ENCODE data around the gene DNAJC5. TPM values are rescaled to one million over a fixed set of nuclear protein-coding genes. Genes with fewer than 3 reads are reported as not detected.
"Not testable (repeated sequence)": the region's sequence is repeated elsewhere in the genome, so short reads cannot be mapped to it uniquely, and the experiment has no call there.

Gene DNAJC5
- total RNA-seq, 2 experiments from 2014 or later = 32.2 to 32.5 TPM

DNA sequence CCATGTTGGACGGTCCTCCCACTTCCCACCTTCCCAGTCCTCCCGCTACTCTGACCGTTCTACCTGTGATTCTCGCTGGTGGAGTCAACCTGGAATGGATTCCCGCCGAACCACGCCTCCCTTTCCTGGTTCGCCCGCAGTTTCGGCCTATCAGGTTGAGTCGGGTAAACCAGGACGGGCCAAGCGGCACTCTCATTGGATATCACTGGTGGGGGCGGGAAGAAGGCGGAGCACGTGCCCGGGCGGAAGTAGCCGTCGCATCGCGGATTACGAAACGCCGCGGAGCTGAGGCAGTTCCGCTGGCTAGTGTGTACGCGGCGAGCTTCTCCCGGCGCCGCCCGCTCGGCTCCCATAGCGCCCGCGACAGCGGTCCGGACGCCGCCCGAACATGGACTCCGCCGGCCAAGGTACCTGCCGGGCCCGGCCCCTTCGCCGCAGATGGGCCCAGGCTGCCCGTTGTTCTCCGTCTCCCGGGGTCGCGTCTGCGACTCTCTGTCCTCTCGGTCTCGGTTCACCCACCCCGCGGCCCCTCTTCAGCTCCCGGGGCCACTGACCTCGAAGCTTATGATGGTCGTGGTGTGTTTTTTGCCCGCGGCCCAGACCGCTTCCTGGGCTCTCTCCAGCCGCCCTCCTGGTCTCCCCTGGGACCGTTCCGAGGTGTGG is 29.8 kb upstream of the DNAJC5 start, which contains the start of gene TPD52L2:
TSS of gene TPD52L2 (plus strand) at position 293 of the 663 bp plus-strand sequence. CDS start at position 389, 96 bp downstream.
- ChIA-PET CTCF (interaction anchor here (0.6 to 4.1 kb wide), 24 partner anchors 10 to 421 kb away, joined by 3 to 28 read pairs (median 4); partner anchors contain the start of genes ARFRP1, PRPF6, PTK6 and SAMD10), POLR2A (interaction anchor here (1.0 to 5.0 kb wide), 11 partner anchors 10 to 328 kb away, joined by 3 to 25 read pairs (median 4); partner anchors contain the start of genes DNAJC5, LIME1, PTK6 and RGS19)
- DNase-seq (peak; percentile 99), ATAC-seq (peak; percentile 85)
- intact Hi-C loops (cut with micrococcal nuclease) = loop anchor here (10.0 kb wide), 1 partner anchor 160 kb away; the partner anchor contains the start of genes ARFRP1 and ZGPAT
- peaks cover 19% of the 10 kb centered on the region for H3K4me1 Mint-ChIP-seq (ENCODE audit: low read depth)
- H3K27ac Mint-ChIP-seq = peak within 1 kb of the TSS; percentile 99
- peak within 1 kb of the TSS; percentile 98 for H3K4me3 Mint-ChIP-seq
- H3K9me3 Mint-ChIP-seq = no peaks in the 10 kb centered on the region
- no peaks in the 10 kb centered on the region for H3K27me3 Mint-ChIP-seq
- peaks cover 28% of the 10 kb centered on the region for H3K36me3 Mint-ChIP-seq (ENCODE audit: low read depth)
- TF ChIP-seq, protein P1, sequence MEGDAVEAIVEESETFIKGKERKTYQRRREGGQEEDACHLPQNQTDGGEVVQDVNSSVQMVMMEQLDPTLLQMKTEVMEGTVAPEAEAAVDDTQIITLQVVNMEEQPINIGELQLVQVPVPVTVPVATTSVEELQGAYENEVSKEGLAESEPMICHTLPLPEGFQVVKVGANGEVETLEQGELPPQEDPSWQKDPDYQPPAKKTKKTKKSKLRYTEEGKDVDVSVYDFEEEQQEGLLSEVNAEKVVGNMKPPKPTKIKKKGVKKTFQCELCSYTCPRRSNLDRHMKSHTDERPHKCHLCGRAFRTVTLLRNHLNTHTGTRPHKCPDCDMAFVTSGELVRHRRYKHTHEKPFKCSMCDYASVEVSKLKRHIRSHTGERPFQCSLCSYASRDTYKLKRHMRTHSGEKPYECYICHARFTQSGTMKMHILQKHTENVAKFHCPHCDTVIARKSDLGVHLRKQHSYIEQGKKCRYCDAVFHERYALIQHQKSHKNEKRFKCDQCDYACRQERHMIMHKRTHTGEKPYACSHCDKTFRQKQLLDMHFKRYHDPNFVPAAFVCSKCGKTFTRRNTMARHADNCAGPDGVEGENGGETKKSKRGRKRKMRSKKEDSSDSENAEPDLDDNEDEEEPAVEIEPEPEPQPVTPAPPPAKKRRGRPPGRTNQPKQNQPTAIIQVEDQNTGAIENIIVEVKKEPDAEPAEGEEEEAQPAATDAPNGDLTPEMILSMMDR (IDR thresholded peaks at IDR 0.05) = no peak

DNA sequence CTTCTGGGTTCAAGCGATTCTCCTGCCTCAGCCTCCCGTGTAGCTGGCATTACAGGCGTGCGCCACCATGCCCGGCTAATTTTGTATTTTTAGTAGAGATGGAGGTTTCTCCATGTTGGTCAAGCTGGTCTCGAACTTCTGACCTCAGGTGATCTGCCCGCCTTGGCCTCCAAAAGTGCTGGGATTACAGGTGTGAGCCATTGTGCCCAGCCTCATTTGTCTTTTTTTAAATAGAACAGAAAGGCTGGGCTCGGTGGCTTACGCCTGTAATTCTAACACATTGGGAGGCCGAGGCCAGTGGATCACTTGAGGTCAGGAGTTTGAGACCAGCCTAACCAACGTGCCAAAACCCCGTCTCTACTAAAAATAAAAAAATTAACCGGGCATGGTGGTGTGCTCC is 27.9 kb upstream of the DNAJC5 start:
- peaks cover 30% of the 10 kb centered on the region for H3K36me3 Mint-ChIP-seq (ENCODE audit: low read depth)
- H3K4me3 Mint-ChIP-seq = peak overlapping the region; percentile 17
- intact Hi-C loops (cut with micrococcal nuclease) = loop anchor here (10.0 kb wide), 1 partner anchor 162 kb away; the partner anchor contains the start of genes ARFRP1 and ZGPAT
- CTCF ChIA-PET = interaction anchor here (3.1 to 4.1 kb wide), 3 partner anchors 82 to 329 kb away, joined by 9 to 28 read pairs (median 22); partner anchors contain the start of genes ARFRP1, PTK6 and ZGPAT
- ATAC-seq, H3K27ac Mint-ChIP-seq, H3K9me3 Mint-ChIP-seq, DNase-seq, H3K27me3 Mint-ChIP-seq: not testable (repeated sequence)
- peaks cover 19% of the 10 kb centered on the region for H3K4me1 Mint-ChIP-seq (ENCODE audit: low read depth)
- POLR2A ChIA-PET = interaction anchor here (1.3 to 5.0 kb wide), 2 partner anchors 11 to 28 kb away, joined by 5 to 25 read pairs; partner anchors contain the start of gene DNAJC5

DNA sequence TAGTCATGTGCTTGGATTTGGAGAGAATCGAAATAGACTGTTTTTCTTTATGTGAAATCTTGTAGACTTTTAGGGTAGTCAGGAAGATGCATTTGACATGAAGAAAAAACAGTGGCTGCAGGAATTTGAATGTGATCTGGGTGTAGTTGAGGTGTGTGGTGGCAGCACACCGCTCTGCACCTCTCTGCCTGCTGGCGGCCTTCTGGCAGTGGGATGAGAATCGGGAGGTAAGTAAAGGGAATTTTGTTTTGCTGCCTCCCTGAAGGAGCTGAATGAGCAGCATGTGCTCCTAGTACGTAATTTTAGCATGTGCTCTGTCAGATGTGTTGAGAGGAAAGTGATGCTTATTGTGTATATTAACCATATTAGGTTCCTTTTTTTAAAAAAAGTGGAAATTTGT is 26.7 kb upstream of the DNAJC5 start:
- ATAC-seq (no peak), DNase-seq (no peak)
- CTCF ChIA-PET = no interaction called here
- Mint-ChIP-seq H3K27ac (no peak overlapping the region), H3K4me3 (no peak overlapping the region), H3K27me3 (no peaks in the 10 kb centered on the region), H3K4me1 (ENCODE audit: low read depth) (peaks cover 23% of the 10 kb centered on the region), H3K9me3 (no peaks in the 10 kb centered on the region), H3K36me3 (ENCODE audit: low read depth) (peaks cover 29% of the 10 kb centered on the region)
- POLR2A ChIA-PET = interaction anchor here (1.6 kb wide), 1 partner anchor 161 kb away, joined by 3 read pairs; no protein-coding TSS in a partner anchor
- TF ChIP-seq, protein P1 (IDR thresholded peaks at IDR 0.05) = no peak
- intact Hi-C loops (cut with micrococcal nuclease) = loop anchor here (10.0 kb wide), 1 partner anchor 163 kb away; the partner anchor contains the start of genes ARFRP1 and ZGPAT

DNA sequence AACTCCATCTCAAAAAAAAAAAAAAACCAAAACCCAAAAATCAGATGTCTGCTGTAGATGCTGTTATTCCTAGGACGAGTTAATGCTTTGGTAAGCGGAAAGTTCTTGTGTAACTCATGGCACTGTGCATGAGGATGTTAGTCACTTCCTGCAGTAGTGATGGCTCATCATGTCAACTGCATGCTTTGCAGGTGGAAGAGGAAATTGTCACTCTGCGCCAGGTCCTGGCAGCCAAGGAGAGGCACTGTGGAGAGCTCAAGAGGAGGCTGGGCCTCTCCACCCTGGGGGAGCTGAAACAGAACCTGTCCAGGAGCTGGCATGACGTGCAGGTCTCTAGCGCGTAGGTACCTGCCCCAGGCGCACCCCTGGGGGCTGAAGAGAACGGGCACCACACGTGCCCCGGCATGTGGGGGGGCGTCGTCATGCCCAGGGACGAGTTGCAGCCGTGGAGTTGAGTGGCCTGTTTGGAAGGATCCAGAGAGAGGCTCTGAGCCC is 21.4 kb upstream of the DNAJC5 start:
- TF ChIP-seq, protein P1 (IDR thresholded peaks at IDR 0.05) = no peak
- no peaks in the 10 kb centered on the region for H3K9me3 Mint-ChIP-seq
- peak overlapping the region; percentile 76 for H3K27ac Mint-ChIP-seq
- peaks cover 13% of the 10 kb centered on the region for H3K4me1 Mint-ChIP-seq (ENCODE audit: low read depth)
- DNase-seq (peak; percentile 60), ATAC-seq (peak; percentile 99)
- CTCF ChIA-PET = interaction anchor here (2.0 kb wide), 1 partner anchor 22 kb away, joined by 4 read pairs; no protein-coding TSS in a partner anchor
- peaks cover 41% of the 10 kb centered on the region for H3K36me3 Mint-ChIP-seq (ENCODE audit: low read depth)
- intact Hi-C loops (cut with micrococcal nuclease) = no loop called here
- POLR2A ChIA-PET = interaction anchor here (0.7 to 3.7 kb wide), 2 partner anchors 8 to 9 kb away, joined by 3 to 12 read pairs; partner anchors contain the start of gene TPD52L2
- H3K4me3 Mint-ChIP-seq = no peak overlapping the region
- H3K27me3 Mint-ChIP-seq = no peaks in the 10 kb centered on the region

DNA sequence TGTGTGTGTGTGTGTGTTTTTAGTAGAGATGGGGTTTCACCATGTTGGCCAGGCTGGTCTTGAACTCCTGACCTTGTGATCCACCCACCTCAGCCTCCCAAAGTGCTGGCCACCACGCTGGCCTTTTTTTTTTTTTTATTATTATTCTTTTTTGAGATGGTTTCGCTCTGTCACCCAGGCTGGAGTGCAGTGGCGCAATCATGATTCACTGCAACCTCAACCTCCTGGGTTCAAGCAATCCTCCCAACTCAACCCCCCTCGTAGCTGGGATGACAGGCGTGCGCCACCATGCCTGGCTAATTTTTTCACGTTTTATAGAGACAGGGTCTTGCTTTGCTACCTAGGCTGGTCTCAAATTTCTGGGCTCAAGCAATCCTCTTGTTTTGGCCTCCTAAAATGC is 20.7 kb upstream of the DNAJC5 start:
- peaks cover 13% of the 10 kb centered on the region for H3K4me1 Mint-ChIP-seq (ENCODE audit: low read depth)
- H3K27ac Mint-ChIP-seq; DNase-seq; H3K9me3 Mint-ChIP-seq; intact Hi-C loops (cut with micrococcal nuclease); H3K27me3 Mint-ChIP-seq; ATAC-seq; H3K4me3 Mint-ChIP-seq: not testable (repeated sequence)
- CTCF ChIA-PET = interaction anchor here (2.0 kb wide), 1 partner anchor 22 kb away, joined by 4 read pairs; no protein-coding TSS in a partner anchor
- POLR2A ChIA-PET = interaction anchor here (3.7 kb wide), 1 partner anchor 9 kb away, joined by 12 read pairs; the partner anchor contains the start of gene TPD52L2
- peaks cover 38% of the 10 kb centered on the region for H3K36me3 Mint-ChIP-seq (ENCODE audit: low read depth)

Measured in activated CD8-positive, alpha-beta T cell treated with anti-CD3 and anti-CD28 coated beads for 36 hours (primary cell).